ENCODE measurements around the gene RNF114.

DNA sequence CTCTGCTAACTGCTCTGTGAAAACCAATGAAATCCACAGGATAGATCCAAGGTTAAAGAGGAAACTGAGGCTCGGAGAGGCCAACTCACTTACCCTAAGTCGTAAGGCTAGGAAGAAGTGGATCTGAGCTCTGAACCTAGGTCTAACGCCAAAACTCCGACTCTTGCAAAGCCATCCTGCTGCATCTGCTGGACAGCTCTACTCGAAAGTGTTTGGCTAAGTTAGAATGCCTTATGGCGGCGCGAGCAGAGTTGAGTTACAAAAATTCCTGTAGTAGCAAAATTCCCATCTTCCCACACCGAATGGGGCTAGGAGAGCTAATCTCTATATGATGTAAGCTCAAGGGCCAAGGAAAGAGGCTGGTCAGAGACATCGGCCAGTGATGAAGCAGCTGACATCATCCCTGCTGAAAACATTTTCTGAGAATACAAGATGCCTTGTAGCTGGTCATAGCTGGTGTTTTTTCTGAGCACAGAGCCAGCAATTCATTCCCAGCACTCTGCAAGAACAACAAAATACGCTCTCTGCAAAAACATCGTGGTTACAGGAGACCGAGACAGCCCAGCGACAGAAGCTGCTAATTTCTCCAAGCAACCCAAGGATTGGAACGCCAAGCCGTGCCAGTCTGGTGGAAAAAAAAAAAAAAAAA lies 22.7 kb upstream of the RNF114 start:
- TF ChIP-seq JUN (CRISPR knock-in tag; IDR thresholded peaks at IDR 0.05) (no peak), PRRX2 (CRISPR knock-in tag; IDR thresholded peaks at IDR 0.05) (no peak), ZNF121 (CRISPR knock-in tag; IDR thresholded peaks at IDR 0.05) (no peak), IRF2 (CRISPR knock-in tag; IDR thresholded peaks at IDR 0.05; ENCODE audit: borderline replicate concordance, low read depth) (no peak), SP1 (CRISPR knock-in tag; conservative IDR thresholded peaks at IDR 0.05) (no peak), OVOL2 (CRISPR knock-in tag; IDR thresholded peaks at IDR 0.05; ENCODE audit: borderline replicate concordance) (no peak), ZNF317 (CRISPR knock-in tag; IDR thresholded peaks at IDR 0.05; ENCODE audit: borderline replicate concordance, low read depth) (no peak), NR3C1 (CRISPR knock-in tag; conservative IDR thresholded peaks at IDR 0.05; ENCODE audit: low read depth) (no peak)
- TF ChIP-seq, protein P1, sequence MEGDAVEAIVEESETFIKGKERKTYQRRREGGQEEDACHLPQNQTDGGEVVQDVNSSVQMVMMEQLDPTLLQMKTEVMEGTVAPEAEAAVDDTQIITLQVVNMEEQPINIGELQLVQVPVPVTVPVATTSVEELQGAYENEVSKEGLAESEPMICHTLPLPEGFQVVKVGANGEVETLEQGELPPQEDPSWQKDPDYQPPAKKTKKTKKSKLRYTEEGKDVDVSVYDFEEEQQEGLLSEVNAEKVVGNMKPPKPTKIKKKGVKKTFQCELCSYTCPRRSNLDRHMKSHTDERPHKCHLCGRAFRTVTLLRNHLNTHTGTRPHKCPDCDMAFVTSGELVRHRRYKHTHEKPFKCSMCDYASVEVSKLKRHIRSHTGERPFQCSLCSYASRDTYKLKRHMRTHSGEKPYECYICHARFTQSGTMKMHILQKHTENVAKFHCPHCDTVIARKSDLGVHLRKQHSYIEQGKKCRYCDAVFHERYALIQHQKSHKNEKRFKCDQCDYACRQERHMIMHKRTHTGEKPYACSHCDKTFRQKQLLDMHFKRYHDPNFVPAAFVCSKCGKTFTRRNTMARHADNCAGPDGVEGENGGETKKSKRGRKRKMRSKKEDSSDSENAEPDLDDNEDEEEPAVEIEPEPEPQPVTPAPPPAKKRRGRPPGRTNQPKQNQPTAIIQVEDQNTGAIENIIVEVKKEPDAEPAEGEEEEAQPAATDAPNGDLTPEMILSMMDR (IDR thresholded peaks at IDR 0.05): no peak
- TF ChIP-seq, protein P2, sequence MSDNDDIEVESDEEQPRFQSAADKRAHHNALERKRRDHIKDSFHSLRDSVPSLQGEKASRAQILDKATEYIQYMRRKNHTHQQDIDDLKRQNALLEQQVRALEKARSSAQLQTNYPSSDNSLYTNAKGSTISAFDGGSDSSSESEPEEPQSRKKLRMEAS (CRISPR knock-in tag; IDR thresholded peaks at IDR 0.05): no peak
- TF ChIP-seq, protein P3, sequence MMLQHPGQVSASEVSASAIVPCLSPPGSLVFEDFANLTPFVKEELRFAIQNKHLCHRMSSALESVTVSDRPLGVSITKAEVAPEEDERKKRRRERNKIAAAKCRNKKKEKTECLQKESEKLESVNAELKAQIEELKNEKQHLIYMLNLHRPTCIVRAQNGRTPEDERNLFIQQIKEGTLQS (CRISPR knock-in tag; conservative IDR thresholded peaks at IDR 0.05): no peak
